ENCODE data around the gene COL20A1. TPM values are rescaled to one million over a fixed set of nuclear protein-coding genes. Genes with fewer than 3 reads are reported as not detected.

The COL20A1 gene
- total and polyA plus RNA-seq, 2 experiments from 2014 or later: 1.4 TPM; not detected in 1

DNA sequence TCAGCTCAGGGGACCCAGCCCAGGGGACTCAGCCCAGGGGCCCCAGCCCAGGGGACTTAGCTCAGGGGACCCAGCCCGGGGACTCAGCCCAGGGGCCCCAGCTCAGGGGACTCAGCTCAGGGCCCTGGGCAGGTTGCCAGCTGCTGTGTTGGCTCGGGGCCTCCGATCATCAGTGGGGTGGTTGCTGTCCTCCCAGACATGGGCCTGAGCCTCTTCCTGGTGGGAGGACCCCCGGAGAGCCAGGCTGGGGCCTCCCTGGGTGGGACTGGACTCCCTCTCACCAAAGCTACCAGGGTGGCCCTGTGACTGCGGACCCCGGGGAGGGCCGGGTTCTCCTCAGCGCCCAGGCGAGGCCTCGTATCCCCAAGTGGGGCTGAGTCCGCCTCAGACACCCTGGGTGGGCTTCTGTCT is 4.4 kb downstream of the COL20A1 start:
- no peak overlapping the region for H3K4me3 ChIP-seq
- no peaks in the 10 kb centered on the region for H3K4me1 ChIP-seq (ENCODE audit: low read depth)
- H3K27ac ChIP-seq: no peak overlapping the region
- TF ChIP-seq, protein P1, sequence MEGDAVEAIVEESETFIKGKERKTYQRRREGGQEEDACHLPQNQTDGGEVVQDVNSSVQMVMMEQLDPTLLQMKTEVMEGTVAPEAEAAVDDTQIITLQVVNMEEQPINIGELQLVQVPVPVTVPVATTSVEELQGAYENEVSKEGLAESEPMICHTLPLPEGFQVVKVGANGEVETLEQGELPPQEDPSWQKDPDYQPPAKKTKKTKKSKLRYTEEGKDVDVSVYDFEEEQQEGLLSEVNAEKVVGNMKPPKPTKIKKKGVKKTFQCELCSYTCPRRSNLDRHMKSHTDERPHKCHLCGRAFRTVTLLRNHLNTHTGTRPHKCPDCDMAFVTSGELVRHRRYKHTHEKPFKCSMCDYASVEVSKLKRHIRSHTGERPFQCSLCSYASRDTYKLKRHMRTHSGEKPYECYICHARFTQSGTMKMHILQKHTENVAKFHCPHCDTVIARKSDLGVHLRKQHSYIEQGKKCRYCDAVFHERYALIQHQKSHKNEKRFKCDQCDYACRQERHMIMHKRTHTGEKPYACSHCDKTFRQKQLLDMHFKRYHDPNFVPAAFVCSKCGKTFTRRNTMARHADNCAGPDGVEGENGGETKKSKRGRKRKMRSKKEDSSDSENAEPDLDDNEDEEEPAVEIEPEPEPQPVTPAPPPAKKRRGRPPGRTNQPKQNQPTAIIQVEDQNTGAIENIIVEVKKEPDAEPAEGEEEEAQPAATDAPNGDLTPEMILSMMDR (IDR thresholded peaks at IDR 0.05; ENCODE audit: low read depth, low read length): no peak
- H3K27me3 ChIP-seq: peaks cover 61% of the 10 kb centered on the region
- H3K36me3 ChIP-seq: no peaks in the 10 kb centered on the region
- DNase-seq (ENCODE audit: low read depth in 1 of 2, low spot score in 1 of 2): no peak
- H3K9me3 ChIP-seq (ENCODE audit: low read depth): no peaks in the 10 kb centered on the region

DNA sequence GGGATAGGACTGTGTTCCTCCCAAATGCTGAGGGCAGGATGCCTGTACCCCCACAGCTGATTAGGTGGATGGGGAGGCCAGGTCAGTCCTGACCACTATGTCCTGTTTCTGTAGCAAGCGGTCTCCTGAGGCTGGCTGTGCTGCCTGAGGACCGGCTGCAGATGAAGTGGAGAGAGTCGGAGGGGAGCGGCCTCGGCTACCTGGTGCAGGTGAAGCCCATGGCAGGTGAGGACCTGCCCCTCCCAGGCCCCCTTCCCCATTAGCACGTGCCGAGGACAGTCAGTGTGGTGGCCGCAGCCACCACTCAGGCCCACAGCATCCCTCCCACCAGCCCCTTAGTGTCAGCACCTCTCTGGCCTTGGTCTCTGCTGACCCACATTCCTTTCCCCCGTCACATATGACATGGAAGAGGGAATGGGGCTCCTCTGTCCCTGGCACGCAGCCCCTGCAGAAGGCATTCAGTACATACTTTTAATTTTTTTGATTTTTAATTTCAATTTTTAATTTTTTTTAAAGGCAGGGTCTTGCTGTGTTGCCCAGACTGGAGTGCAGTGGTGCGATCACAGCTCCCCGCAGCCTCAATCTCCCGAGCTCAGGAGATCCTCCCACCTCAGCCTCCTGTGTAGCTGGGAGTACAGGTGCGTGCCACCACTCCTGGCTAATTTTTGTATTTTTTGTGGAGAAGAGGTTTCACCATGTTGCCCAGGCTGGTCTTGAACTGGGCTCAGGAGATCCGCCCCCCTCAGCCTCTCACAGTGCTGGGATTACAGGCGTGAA is 5.0 kb downstream of the COL20A1 start:
- Histone ChIP-seq H3K4me3 (no peak overlapping the region), H3K27me3 (peaks cover 67% of the 10 kb centered on the region), H3K4me1 (ENCODE audit: low read depth) (no peaks in the 10 kb centered on the region), H3K27ac (no peak overlapping the region), H3K9me3 (ENCODE audit: low read depth) (no peaks in the 10 kb centered on the region), H3K36me3 (no peaks in the 10 kb centered on the region)
- DNase-seq (ENCODE audit: low read depth in 1 of 2, low spot score in 1 of 2): no peak
- TF ChIP-seq, protein P1 (IDR thresholded peaks at IDR 0.05; ENCODE audit: low read depth, low read length): no peak

DNA sequence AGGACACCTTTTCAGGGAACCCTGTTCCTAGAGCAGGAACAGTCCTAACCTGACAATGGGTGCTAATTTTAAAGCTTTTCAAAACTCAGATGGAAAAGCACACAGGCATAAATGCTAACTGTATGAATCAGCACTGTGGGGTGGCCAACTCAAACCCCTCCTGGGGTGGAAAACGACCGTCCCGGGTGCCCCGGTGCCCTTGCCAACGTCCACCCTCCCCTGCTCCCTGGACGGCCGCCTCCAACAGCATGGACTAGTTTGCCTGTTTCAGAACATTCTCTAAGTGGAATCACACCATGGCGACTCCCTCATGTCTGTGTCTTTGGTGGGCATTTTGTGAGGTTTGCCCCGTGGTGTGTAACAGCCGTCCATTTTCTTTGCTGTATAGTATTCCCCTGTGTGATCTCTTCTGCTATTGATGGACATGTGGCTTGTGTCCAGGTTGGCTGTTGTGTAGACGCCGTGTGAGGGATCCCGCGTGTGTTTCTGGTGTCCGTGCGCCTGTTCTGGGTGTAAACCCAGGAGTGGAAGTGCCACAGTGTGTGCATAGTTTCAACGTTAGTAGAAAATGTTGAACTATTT is 5.8 kb downstream of the COL20A1 start:
- H3K9me3 ChIP-seq (ENCODE audit: low read depth): no peaks in the 10 kb centered on the region
- no peak overlapping the region for H3K4me3 ChIP-seq
- DNase-seq (ENCODE audit: low read depth in 1 of 2, low spot score in 1 of 2): no peak
- no peaks in the 10 kb centered on the region for H3K36me3 ChIP-seq
- peaks cover 69% of the 10 kb centered on the region for H3K27me3 ChIP-seq
- H3K27ac ChIP-seq: no peak overlapping the region
- H3K4me1 ChIP-seq (ENCODE audit: low read depth): no peaks in the 10 kb centered on the region
- TF ChIP-seq, protein P1 (IDR thresholded peaks at IDR 0.05; ENCODE audit: low read depth, low read length): no peak

DNA sequence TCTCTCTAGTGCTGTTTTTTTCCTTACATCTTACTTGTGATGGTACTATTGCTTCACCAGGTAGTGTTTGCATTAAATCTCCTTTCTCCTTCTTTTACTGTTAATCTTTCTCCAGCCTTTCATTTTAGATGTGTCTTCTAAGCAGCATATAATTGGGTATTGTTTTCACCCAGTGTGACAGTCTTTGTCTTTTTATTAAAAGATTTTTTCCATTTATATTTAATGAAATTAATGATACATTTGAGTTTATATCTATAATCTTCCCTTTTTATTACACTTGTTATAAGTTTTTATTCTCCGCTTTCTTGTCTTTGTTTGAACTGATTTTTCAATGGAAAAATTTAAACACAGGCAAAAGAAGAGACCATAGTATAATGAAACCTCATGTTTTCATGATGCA is 8.7 kb downstream of the COL20A1 start:
- DNase-seq (ENCODE audit: low read depth in 1 of 2, low spot score in 1 of 2): no peak
- Histone ChIP-seq H3K4me1 (ENCODE audit: low read depth) (no peaks in the 10 kb centered on the region), H3K27ac (no peak overlapping the region), H3K4me3 (no peak overlapping the region), H3K36me3 (no peaks in the 10 kb centered on the region), H3K27me3 (peaks cover 53% of the 10 kb centered on the region), H3K9me3 (ENCODE audit: low read depth) (no peaks in the 10 kb centered on the region)
- TF ChIP-seq, protein P1 (IDR thresholded peaks at IDR 0.05; ENCODE audit: low read depth, low read length): no peak

DNA sequence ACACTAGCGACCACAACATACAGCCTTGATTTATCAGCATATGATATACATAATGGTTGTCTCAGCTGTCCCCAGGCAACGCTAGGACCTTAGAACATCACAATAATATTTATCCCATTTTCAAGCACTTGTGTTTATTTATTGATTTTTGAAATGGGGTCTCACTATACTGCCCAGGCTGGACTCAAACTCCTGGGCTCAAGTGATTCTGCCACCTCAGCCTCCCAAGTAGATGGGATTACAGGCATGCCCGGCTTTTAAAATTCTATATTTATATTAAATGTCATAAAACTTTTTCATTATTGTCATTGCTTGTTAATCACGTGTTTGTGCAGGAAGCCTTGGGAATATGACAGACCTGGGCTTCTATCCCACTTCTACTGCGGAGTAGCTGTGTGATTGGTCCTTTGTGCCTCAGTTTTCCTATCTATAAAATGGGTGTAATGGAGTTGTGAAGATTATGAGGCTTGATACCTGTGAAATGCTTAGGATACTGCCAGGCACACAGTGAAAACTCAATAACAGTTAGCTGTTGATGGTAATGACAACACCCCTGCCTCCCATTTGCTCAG is 10.2 kb downstream of the COL20A1 start:
- H3K9me3 ChIP-seq (ENCODE audit: low read depth): no peaks in the 10 kb centered on the region
- TF ChIP-seq, protein P1 (IDR thresholded peaks at IDR 0.05; ENCODE audit: low read depth, low read length): no peak
- H3K4me3 ChIP-seq: no peak overlapping the region
- no peak for DNase-seq (ENCODE audit: low read depth in 1 of 2, low spot score in 1 of 2)
- H3K4me1 ChIP-seq (ENCODE audit: low read depth): no peaks in the 10 kb centered on the region
- H3K36me3 ChIP-seq: no peaks in the 10 kb centered on the region
- H3K27me3 ChIP-seq: peaks cover 45% of the 10 kb centered on the region
- H3K27ac ChIP-seq: no peak overlapping the region
